K562 (cell line): ENCODE measurements around the gene FUT8. TPM values are rescaled to one million over a fixed set of nuclear protein-coding genes. Genes with fewer than 3 reads are reported as not detected.

Source experiments
- ATAC-seq: fragments of 200-7000 bp; cut with Tn5 transposase; 3 replicates; pipeline ENCODE4 v1.9.1; 2020; ENCODE audit warnings: moderate library complexity
- BruUV-seq: library from RNA; stranded (reverse); fragments of 400-500 nt; replicated peaks from 2 replicates; lab custom pipeline; 2021; lab: Mats Ljungman, UMichigan
- CTCF ChIA-PET: fragments of 300-600 bp; formaldehyde crosslinking; extraction: SDS; loops from one replicate; lab custom pipeline; 2021; ENCODE audit warnings: low intra/inter-chr PET ratio; lab: Yijun Ruan, JAX
- POLR2A ChIA-PET: fragments of 300-600, 350-650 bp; sonication (Branson Sonifier 250); formaldehyde crosslinking; extraction: SDS; loops from one replicate; lab custom pipeline; 2021; ENCODE audit warnings: antibody characterized with exemption, inconsistent platforms; lab: Yijun Ruan, JAX
- DNase-seq, 4 experiments: peaks; one replicate each; pipeline versions ENCODE4 v3.0.0 to v3.0.0-alpha.2; 2011 to 2018; ENCODE audit warnings: low spot score in 3 of 4, mixed read lengths in 3 of 4; ENCODE audit errors: extremely low read depth in 1 of 4
- FAIRE-seq: peaks from 2 replicates; lab custom pipeline; 2011; peaks lifted over from hg19 to GRCh38; lab: Jason Lieb, UNC
- H2AFZ ChIP-seq: 2 replicates; pipeline ENCODE4 v1.6.0; 2011; ENCODE audit warnings: low read depth, low read length, control low read depth, inconsistent platforms
- H3K27ac ChIP-seq: fragments of 200-600 bp; 3 replicates; pipeline ENCODE4 v1.8.0; 2011; ENCODE audit warnings: low read depth, mild to moderate bottlenecking, control low read depth, inconsistent platforms, low read length, moderate library complexity, mixed read lengths; ENCODE audit errors: extremely low read depth
- H3K27me3 ChIP-seq, 2 experiments: fragments of 300-600 bp in 1 of 2; 2 replicates in 1 of 2; 3 replicates in 1 of 2; pipeline versions ENCODE4 v1.6.0 to v1.8.0; 2011; ENCODE audit warnings: inconsistent platforms in 2 of 2, low read length in 2 of 2, mild to moderate bottlenecking in 1 of 2, mixed read lengths in 1 of 2, moderate library complexity in 1 of 2; ENCODE audit not compliant: control insufficient read depth in 2 of 2, insufficient read depth in 2 of 2
- H3K36me3 ChIP-seq: fragments of 300-600 bp; 3 replicates; pipeline ENCODE4 v1.8.0; 2011; ENCODE audit warnings: mild to moderate bottlenecking, low read length, inconsistent platforms; ENCODE audit not compliant: control insufficient read depth, insufficient read depth
- H3K4me1 ChIP-seq, 2 experiments: fragments of 200-600 bp in 1 of 2; replicated peaks in 1 of 2; 2 replicates in 1 of 2; 3 replicates in 1 of 2; pipeline versions ENCODE4 v1.5.1 to v1.8.0; 2011; ENCODE audit warnings: inconsistent platforms in 2 of 2, low read length in 2 of 2, mild to moderate bottlenecking in 1 of 2, mixed read lengths in 1 of 2, moderate library complexity in 1 of 2; ENCODE audit not compliant: control insufficient read depth in 2 of 2, insufficient read depth in 2 of 2
- H3K4me2 ChIP-seq: 2 replicates; pipeline ENCODE4 v1.6.1; 2011; ENCODE audit warnings: low read length, control low read depth, inconsistent platforms, mixed read lengths; ENCODE audit not compliant: insufficient read depth
- H3K4me3 ChIP-seq: fragments of 200-600 bp; sonication (generic), shearing (Covaris generic); 2 replicates; pipeline ENCODE4 v1.5.1; 2016; ENCODE audit warnings: control low read depth, inconsistent platforms
- H3K79me2 ChIP-seq: fragments of 200-600 bp; 3 replicates; pipeline ENCODE4 v1.8.0; 2011; ENCODE audit warnings: low read length, inconsistent platforms; ENCODE audit not compliant: control insufficient read depth, insufficient read depth
- H3K9ac ChIP-seq, 2 experiments: 2 replicates each; pipeline versions ENCODE4 v1.6.0 to v1.6.1; 2011; ENCODE audit warnings: low read depth in 2 of 2, low read length in 2 of 2, control low read depth in 1 of 2, inconsistent platforms in 1 of 2, mild to moderate bottlenecking in 1 of 2, mixed read lengths in 1 of 2; ENCODE audit not compliant: insufficient read depth in 1 of 2
- H3K9me1 ChIP-seq: one replicate; pipeline ENCODE4 v1.6.0; 2011; ENCODE audit warnings: inconsistent platforms, mild to moderate bottlenecking, low read length, moderate library complexity; ENCODE audit not compliant: control insufficient read depth, insufficient read depth
- H3K9me3 ChIP-seq: replicated peaks from 2 replicates; pipeline ENCODE4 v1.5.1; 2011; ENCODE audit warnings: low read depth, low read length, inconsistent platforms; ENCODE audit not compliant: control insufficient read depth, insufficient read depth
- H4K20me1 ChIP-seq: replicated peaks from 2 replicates; pipeline ENCODE4 v1.6.1; 2011; ENCODE audit warnings: low read length, inconsistent platforms, mixed read lengths; ENCODE audit not compliant: control insufficient read depth, insufficient read depth
- ELF4 ChIP-seq: fragments of 450-650 bp; formaldehyde crosslinking; IDR thresholded peaks from 2 replicates; pipeline ENCODE4 v1.4.0; 2022; ENCODE audit warnings: missing genetic modification characterization
- KAT7 ChIP-seq: sonication (generic); formaldehyde crosslinking; IDR thresholded peaks from 2 replicates; pipeline ENCODE4 v1.8.0; 2022; ENCODE audit warnings: missing genetic modification reagents, mild to moderate bottlenecking, borderline replicate concordance
- MECOM ChIP-seq: fragments of 250-450 bp; sonication (Bioruptor Pico); IDR thresholded peaks from 2 replicates; pipeline ENCODE4 v1.8.0; 2022; ENCODE audit warnings: inconsistent platforms
- MTF1 ChIP-seq: fragments of 250-450 bp; sonication (Bioruptor Pico); IDR thresholded peaks from 2 replicates; pipeline ENCODE4 v1.9.0; 2021; ENCODE audit warnings: moderate library complexity, mild to moderate bottlenecking, inconsistent platforms, borderline replicate concordance
- ZFPM2 ChIP-seq: fragments of 250-450 bp; sonication (Bioruptor Pico); IDR thresholded peaks from 2 replicates; pipeline ENCODE4 v1.5.1; 2022; ENCODE audit warnings: mild to moderate bottlenecking
- ZKSCAN3 ChIP-seq: fragments of 250-450 bp; sonication (Bioruptor Pico); IDR thresholded peaks from 2 replicates; pipeline ENCODE4 v1.4.0; 2020
- ZNF24 ChIP-seq: fragments of 450-650 bp; IDR thresholded peaks from 2 replicates; pipeline ENCODE4 v1.6.1; 2016
- ZNF282 ChIP-seq: sonication (generic); formaldehyde crosslinking; IDR thresholded peaks from 2 replicates; pipeline ENCODE4 v1.8.1; 2023; ENCODE audit warnings: missing genetic modification reagents
- ZNF79 ChIP-seq: fragments of 250-450 bp; sonication (Bioruptor Pico); IDR thresholded peaks from 2 replicates; pipeline ENCODE4 v1.4.0; 2020; ENCODE audit warnings: low read depth, mild to moderate bottlenecking, moderate library complexity
- WGBS: fragments of 100-300 bp; shearing (Covaris generic); methylation state at CpG from one replicate; pipeline ENCODE4 v1.1.6; 2016; ENCODE audit warnings: low coverage, mixed read lengths; ENCODE audit not compliant: insufficient coverage; ENCODE audit errors: missing lambda C conversion rate; 5-methylcytosine and 5-hydroxymethylcytosine counted together
- in situ Hi-C: fragments of 300-500 bp; cut with MboI; formaldehyde crosslinking; loops from 4 replicates; pipeline ENCODE4 v1.15.0; 2018; ENCODE audit warnings: inconsistent platforms, mixed read lengths
- intact Hi-C: fragments of 100-400 bp; cut with micrococcal nuclease; formaldehyde crosslinking; loops from 2 replicates; pipeline ENCODE4 v1.14.2; 2022
- polyA plus RNA-seq, 8 experiments: library from polyadenylated mRNA; depleted of rRNA in 4 of 8; stranded (reverse) in 5 of 8; unstranded in 3 of 8; fragments of >200 nt; fragmentation: Nextera tagmentation in 2 of 8; fragmentation: Illumina TruSeq in 1 of 8; extraction: Ambion mirVana in 2 of 8; extraction: Trizol in 1 of 8; gene quantifications; 2 replicates each; pipeline versions ENCODE4 v1.2.1 to v1.2.3, GENCODE V29; 2011 to 2014; ENCODE audit warnings: inconsistent platforms in 1 of 8, missing spikeins in 1 of 8
- total RNA-seq, 7 experiments: library from RNA; depleted of rRNA in 6 of 7; stranded (reverse); fragments of >200 nt in 6 of 7; fragmentation: Illumina TruSeq in 2 of 7; extraction: Trizol in 2 of 7; gene quantifications; 2 replicates each; pipeline versions ENCODE4 v1.2.1 to v1.2.3, GENCODE V29; 2011 to 2021; ENCODE audit warnings: low replicate concordance in 1 of 7
- TF ChIP-seq, protein P1 (sequence below): sonication (generic); formaldehyde crosslinking; IDR thresholded peaks from 2 replicates; pipeline ENCODE4 v1.9.0; 2022; ENCODE audit warnings: mild to moderate bottlenecking, missing genetic modification reagents

The FUT8 gene
- total and polyA plus RNA-seq, 9 of the 15 experiments (the other 6 are each of a cell fraction or from before 2014, with no cell fraction given), result 4.1 to 15.2 (median 7.8) TPM

- Histone ChIP-seq H3K9ac (no peak overlapping the region), H3K9me3 (no peaks in the 10 kb centered on the region), H3K4me3 (no peak overlapping the region), H2AFZ (no peak overlapping the region), H3K27me3 (no peaks in the 10 kb centered on the region), H3K4me1 (peaks cover 4 to 13% of the 10 kb centered on the region in 2 experiments; a peak in 3 of 5 replicates), H3K36me3 (no peaks in the 10 kb centered on the region)
- CTCF ChIA-PET, result no interaction called here
- DNase-seq, result no peak
- in situ Hi-C loops, result no loop called here
- no TSS peak for BruUV-seq
- TF ChIP-seq ZNF24 (no peak), ZKSCAN3 (CRISPR knock-in tag) (no peak), MTF1 (CRISPR knock-in tag) (no peak), KAT7 (CRISPR knock-in tag) (no peak), ZFPM2 (CRISPR knock-in tag) (no peak), MECOM (no peak), ZNF282 (no peak), ZNF79 (CRISPR knock-in tag) (no peak), ELF4 (CRISPR knock-in tag) (no peak)
- TF ChIP-seq, protein P1, sequence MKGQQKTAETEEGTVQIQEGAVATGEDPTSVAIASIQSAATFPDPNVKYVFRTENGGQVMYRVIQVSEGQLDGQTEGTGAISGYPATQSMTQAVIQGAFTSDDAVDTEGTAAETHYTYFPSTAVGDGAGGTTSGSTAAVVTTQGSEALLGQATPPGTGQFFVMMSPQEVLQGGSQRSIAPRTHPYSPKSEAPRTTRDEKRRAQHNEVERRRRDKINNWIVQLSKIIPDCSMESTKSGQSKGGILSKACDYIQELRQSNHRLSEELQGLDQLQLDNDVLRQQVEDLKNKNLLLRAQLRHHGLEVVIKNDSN (CRISPR knock-in tag), result no peak
- TF ChIP-seq, all 486 proteins: peak for 0
- Histone ChIP-seq H3K9me1 (no peaks in the 10 kb centered on the region), H3K4me2 (no peak overlapping the region), H3K27ac (no peak overlapping the region), H4K20me1 (no peaks in the 10 kb centered on the region), H3K79me2 (no peaks in the 10 kb centered on the region)
- FAIRE-seq, result no peak
- POLR2A ChIA-PET, result no interaction called here
- no peak for ATAC-seq
- WGBS, result 83% methylated on average over 4 of the region's 11 CpGs
- intact Hi-C loops, result no loop called here
Measured at GRCh38 chr14:65469903-65470302, 57.4 kb downstream of the FUT8 start.
